ENCODE measurements around the gene ZNRD2.

Gene ZNRD2

DNA sequence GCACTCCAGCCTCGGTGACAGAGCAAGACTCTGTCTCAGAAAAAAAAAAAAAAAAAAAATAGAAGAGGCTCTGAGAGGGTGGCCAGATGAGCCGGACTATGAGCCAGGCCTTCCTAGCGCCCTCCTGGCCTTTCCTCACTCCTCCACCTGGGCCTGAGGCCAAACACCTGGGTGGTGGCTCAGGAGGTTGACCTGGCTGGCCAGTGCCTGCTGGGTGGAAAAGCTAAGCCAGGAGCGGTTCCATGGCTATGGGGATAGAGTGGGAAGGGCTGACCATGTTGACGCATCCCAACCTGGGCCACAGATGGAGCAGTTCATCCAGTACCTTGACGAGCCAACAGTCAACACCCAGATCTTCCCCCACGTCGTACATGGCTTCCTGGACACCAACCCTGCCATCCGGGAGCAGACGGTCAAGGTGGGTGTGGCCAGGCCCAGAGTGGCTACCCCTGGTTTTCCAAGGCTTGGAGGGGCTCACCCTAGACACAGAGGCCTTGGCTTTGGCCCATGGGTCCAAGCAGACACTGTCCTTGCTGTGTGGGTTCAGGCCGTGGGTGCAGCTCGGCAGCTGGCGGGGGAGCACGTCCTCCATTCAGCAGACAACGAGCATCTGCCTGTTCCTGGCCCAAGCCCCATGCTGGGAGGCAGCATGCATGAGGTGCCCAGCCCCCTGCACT lies 37.8 kb upstream of the ZNRD2 start:
- peaks cover 27% of the 10 kb centered on the region for H3K4me1 Mint-ChIP-seq
- H3K4me3 Mint-ChIP-seq = no peak overlapping the region
- H3K9me3 Mint-ChIP-seq = no peaks in the 10 kb centered on the region
- H3K36me3 Mint-ChIP-seq (ENCODE audit: low read depth) = peaks cover 43% of the 10 kb centered on the region
- TF ChIP-seq, protein P1, sequence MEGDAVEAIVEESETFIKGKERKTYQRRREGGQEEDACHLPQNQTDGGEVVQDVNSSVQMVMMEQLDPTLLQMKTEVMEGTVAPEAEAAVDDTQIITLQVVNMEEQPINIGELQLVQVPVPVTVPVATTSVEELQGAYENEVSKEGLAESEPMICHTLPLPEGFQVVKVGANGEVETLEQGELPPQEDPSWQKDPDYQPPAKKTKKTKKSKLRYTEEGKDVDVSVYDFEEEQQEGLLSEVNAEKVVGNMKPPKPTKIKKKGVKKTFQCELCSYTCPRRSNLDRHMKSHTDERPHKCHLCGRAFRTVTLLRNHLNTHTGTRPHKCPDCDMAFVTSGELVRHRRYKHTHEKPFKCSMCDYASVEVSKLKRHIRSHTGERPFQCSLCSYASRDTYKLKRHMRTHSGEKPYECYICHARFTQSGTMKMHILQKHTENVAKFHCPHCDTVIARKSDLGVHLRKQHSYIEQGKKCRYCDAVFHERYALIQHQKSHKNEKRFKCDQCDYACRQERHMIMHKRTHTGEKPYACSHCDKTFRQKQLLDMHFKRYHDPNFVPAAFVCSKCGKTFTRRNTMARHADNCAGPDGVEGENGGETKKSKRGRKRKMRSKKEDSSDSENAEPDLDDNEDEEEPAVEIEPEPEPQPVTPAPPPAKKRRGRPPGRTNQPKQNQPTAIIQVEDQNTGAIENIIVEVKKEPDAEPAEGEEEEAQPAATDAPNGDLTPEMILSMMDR (IDR thresholded peaks at IDR 0.05) = no peak
- H3K27ac Mint-ChIP-seq = no peak overlapping the region
- no peak for DNase-seq
- peaks cover 5% of the 10 kb centered on the region for H3K27me3 Mint-ChIP-seq (ENCODE audit: low read depth, poor library complexity)

DNA sequence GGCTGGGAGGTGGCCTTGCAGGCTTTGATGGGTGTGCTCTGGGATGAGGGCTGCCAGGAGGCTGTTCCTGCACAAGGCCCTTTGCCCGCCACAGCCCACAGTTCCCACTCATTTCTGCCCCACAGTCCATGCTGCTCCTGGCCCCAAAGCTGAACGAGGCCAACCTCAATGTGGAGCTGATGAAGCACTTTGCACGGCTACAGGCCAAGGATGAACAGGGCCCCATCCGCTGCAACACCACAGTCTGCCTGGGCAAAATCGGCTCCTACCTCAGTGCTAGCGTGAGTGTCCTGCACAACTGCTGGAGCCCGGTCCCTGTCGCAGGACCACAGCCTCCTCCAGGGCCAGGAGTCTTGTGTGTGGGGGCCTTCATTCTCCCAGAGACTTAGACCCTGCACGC lies 35.2 kb upstream of the ZNRD2 start:
- Mint-ChIP-seq H3K4me1 (peaks cover 7% of the 10 kb centered on the region), H3K27ac (no peak overlapping the region), H3K36me3 (ENCODE audit: low read depth) (peaks cover 42% of the 10 kb centered on the region), H3K9me3 (no peaks in the 10 kb centered on the region), H3K4me3 (no peak overlapping the region), H3K27me3 (ENCODE audit: low read depth, poor library complexity) (peaks cover 27% of the 10 kb centered on the region)
- DNase-seq = no peak
- TF ChIP-seq, protein P1 (IDR thresholded peaks at IDR 0.05) = no peak

DNA sequence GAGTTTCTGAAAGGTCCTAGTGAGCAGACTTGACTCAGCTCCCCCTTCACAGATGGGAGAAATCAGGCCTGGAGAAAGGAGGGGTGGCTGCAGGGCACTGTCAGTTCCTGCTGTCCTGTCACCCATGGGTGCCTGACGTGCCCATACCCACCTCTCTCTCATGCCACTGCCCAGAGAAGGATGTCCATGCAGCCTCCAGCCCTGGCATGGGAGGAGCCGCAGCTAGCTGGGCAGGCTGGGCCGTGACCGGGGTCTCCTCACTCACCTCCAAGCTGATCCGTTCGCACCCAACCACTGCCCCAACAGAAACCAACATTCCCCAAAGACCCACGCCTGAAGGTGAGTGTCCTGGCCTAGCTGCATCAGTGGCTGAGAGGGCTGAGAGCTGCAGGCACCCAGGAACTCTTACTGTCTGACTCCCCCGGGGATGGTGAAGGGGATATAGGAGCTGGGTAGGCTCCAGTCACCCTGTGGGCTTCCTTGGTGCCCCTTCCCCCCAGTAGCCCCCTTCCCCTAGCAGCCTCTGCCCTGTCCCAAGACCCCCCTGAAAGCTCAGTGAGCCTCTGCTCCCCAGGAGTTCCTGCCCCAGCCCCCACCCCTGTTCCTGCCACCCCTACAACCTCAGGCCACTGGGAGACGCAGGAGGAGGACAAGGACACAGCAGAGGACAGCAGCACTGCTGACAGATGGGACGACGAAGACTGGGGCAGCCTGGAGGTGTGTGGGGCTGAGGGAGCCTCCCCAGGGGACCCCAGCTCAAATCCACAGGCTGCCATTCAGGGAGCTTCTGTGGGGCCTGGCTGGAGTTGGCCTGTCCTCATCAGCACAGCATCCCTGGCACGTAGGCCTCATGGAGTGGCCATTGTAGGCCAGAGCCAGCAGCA lies 33.6 kb upstream of the ZNRD2 start:
- H3K4me3 Mint-ChIP-seq = no peak overlapping the region
- TF ChIP-seq, protein P1 (IDR thresholded peaks at IDR 0.05) = no peak
- H3K27me3 Mint-ChIP-seq (ENCODE audit: low read depth, poor library complexity) = peaks cover 42% of the 10 kb centered on the region
- no peaks in the 10 kb centered on the region for H3K9me3 Mint-ChIP-seq
- H3K36me3 Mint-ChIP-seq (ENCODE audit: low read depth) = peaks cover 30% of the 10 kb centered on the region
- peaks cover 9% of the 10 kb centered on the region for H3K4me1 Mint-ChIP-seq
- no peak for DNase-seq
- H3K27ac Mint-ChIP-seq = no peak overlapping the region

DNA sequence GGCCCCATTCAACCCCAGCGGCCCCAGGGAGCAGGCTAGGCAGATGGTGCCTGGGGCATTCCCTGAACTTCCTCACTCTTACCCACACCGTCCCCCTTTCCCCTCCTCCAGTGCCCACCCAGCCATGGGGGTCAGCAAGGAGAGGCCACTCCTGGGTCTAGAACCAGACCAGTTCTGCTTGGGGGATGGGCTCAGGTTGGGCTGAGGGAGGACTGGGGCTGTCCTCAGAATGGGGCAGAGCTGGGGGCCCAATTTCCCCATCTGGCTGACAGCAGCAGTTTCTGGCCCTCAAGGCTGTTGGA lies 33.0 kb upstream of the ZNRD2 start:
- peaks cover 15% of the 10 kb centered on the region for H3K4me1 Mint-ChIP-seq
- DNase-seq = no peak
- H3K36me3 Mint-ChIP-seq (ENCODE audit: low read depth) = peaks cover 28% of the 10 kb centered on the region
- no peak overlapping the region for H3K27ac Mint-ChIP-seq
- H3K4me3 Mint-ChIP-seq = peak overlapping the region; percentile 47
- H3K27me3 Mint-ChIP-seq (ENCODE audit: low read depth, poor library complexity) = peaks cover 47% of the 10 kb centered on the region
- no peaks in the 10 kb centered on the region for H3K9me3 Mint-ChIP-seq
- TF ChIP-seq, protein P1 (IDR thresholded peaks at IDR 0.05) = no peak

DNA sequence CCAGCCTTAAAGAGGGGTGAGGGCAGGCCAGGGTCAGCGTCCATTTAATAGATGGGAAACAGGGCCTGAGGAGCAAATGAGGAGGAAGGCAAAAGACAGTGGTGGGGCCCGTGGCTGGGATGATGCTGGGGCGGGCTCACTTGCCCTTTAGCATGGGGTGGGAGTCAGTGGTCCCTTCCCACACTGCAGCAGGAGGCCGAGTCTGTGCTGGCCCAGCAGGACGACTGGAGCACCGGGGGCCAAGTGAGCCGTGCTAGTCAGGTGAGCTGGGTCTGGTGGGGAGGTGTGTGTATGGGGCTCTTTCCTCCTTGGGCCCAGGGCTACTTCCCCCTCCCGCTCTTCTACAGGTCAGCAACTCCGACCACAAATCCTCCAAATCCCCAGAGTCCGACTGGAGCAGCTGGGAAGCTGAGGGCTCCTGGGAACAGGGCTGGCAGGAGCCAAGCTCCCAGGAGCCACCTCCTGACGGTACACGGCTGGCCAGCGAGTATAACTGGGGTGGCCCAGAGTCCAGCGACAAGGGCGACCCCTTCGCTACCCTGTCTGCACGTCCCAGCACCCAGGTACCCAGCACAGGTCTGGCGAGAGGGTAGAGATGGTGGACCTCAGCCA lies 32.6 kb upstream of the ZNRD2 start:
- Mint-ChIP-seq H3K4me1 (peaks cover 18% of the 10 kb centered on the region), H3K27me3 (ENCODE audit: low read depth, poor library complexity) (peaks cover 51% of the 10 kb centered on the region), H3K27ac (no peak overlapping the region), H3K4me3 (peak overlapping the region; percentile 47), H3K36me3 (ENCODE audit: low read depth) (peaks cover 31% of the 10 kb centered on the region), H3K9me3 (no peaks in the 10 kb centered on the region)
- TF ChIP-seq, protein P1 (IDR thresholded peaks at IDR 0.05) = no peak
- DNase-seq = no peak
